Measurements from ENCODE around the gene MAPKAPK2.

GRCh38 chr1:206737729-206738201, 53.1 kb downstream of the MAPKAPK2 start:
- no peak for TF ChIP-seq CTCF (IDR thresholded peaks at IDR 0.05)
- TF ChIP-seq EZH2 (IDR thresholded peaks at IDR 0.05) = no peak
- TF ChIP-seq EZH2phosphoT487 (IDR thresholded peaks at IDR 0.05) = no peak
